Loucy (cell line): ENCODE results near the gene CD300LG.

Experiments
- EZH2phosphoT487 ChIP-seq: fragments of 200-600 bp; IDR thresholded peaks from 2 replicates; pipeline ENCODE4 v1.6.1; 2018; ENCODE audit warnings: antibody characterized with exemption, mild to moderate bottlenecking, moderate library complexity, borderline replicate concordance
- TF ChIP-seq, protein P1 (sequence below): fragments of 200-600 bp; sonication (generic); conservative IDR thresholded peaks from 2 replicates; pipeline ENCODE4 v1.5.1; 2014; ENCODE audit warnings: mild to moderate bottlenecking, antibody characterized with exemption, low read length

DNA sequence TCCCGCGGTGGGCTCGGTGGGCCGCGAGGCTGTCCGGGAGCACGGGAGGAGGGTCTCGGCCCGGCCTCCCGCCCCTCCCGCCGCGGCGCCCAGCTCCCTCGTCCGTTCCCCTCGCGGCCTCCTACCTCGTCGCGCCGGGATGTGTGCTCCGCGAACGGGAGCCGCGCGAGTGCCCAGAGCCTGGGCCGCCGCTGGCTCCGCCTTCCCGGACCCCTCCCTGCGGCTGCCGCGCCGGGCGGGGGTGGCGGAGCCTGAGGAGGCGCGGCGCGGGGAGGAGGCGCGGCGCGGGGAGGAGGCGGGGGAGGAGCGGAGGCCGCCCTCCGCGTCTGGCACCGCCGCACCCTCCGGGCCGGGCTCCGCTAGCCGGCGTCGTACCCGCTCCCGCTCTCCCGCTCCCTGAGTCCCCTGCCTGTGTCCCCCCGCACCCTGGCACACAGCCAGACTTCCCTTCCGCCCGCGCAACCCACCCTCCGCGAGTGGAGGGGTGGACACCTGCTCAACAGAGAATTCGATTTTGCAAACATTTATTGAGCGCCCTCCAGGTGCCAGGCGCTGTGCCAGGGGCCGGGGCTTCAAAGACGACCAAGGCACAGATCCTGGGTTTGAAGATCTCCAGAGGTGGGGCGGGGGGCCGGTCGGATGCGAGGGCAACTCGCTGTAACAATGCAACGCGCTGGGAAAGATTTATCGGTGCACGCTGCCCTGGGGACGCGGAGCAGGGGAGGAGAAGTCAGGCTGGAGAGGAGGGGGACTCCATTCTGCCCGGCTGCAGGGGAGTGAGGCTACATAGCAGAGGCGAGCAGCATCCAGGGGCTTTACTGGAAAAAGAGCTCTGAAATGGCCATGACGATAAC is 13.8 kb upstream of the CD300LG start, which contains the start of gene MPP3:
- TF ChIP-seq, protein P1, sequence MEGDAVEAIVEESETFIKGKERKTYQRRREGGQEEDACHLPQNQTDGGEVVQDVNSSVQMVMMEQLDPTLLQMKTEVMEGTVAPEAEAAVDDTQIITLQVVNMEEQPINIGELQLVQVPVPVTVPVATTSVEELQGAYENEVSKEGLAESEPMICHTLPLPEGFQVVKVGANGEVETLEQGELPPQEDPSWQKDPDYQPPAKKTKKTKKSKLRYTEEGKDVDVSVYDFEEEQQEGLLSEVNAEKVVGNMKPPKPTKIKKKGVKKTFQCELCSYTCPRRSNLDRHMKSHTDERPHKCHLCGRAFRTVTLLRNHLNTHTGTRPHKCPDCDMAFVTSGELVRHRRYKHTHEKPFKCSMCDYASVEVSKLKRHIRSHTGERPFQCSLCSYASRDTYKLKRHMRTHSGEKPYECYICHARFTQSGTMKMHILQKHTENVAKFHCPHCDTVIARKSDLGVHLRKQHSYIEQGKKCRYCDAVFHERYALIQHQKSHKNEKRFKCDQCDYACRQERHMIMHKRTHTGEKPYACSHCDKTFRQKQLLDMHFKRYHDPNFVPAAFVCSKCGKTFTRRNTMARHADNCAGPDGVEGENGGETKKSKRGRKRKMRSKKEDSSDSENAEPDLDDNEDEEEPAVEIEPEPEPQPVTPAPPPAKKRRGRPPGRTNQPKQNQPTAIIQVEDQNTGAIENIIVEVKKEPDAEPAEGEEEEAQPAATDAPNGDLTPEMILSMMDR, result no peak
- no peak for TF ChIP-seq EZH2phosphoT487
